Pancreas (tissue), 10 donors: ENCODE measurements around the gene RASAL2. TPM values are rescaled to one million over a fixed set of nuclear protein-coding genes. Genes with fewer than 3 reads are reported as not detected.

Experiments
- ATAC-seq, 4 donors: fragments of 200-7000 bp; cut with Tn5 transposase; one replicate each; pipeline versions ENCODE4 v1.8.0 to v1.9.1; 2020; ENCODE audit warnings: mild to moderate bottlenecking in 4 of 4, moderate library complexity in 4 of 4
- DNase-seq, 6 donors: peaks; one replicate each; pipeline ENCODE4 v3.0.0-alpha.2; 2020
- FAIRE-seq: peaks from 2 replicates; lab custom pipeline; 2012; peaks lifted over from hg19 to GRCh38; lab: Jason Lieb, UNC
- H3K27ac ChIP-seq, 4 donors: fragments of 200-600 bp; sonication (generic); 1 replicate in 3 of 4; 2 replicates in 1 of 4; pipeline versions ENCODE4 v1.5.0 to v1.8.0; 2020
- H3K27me3 ChIP-seq, 4 donors: fragments of 200-600 bp; one replicate each; pipeline ENCODE4 v1.8.0; 2021
- H3K36me3 ChIP-seq, 3 donors: fragments of 200-600 bp; sonication (generic) in 1 of 3; one replicate each; pipeline versions ENCODE4 v1.5.0 to v1.8.0; 2020 to 2021
- H3K4me1 ChIP-seq, 3 donors: fragments of 200-600 bp; one replicate each; pipeline ENCODE4 v1.8.0; 2021
- H3K4me3 ChIP-seq, 4 donors: fragments of 200-600 bp; sonication (generic) in 2 of 4; one replicate each; pipeline versions ENCODE4 v1.5.0 to v1.8.0; 2020 to 2021
- H3K9me3 ChIP-seq, 4 donors: fragments of 200-600 bp; one replicate each; pipeline ENCODE4 v1.8.0; 2021
- CTCF ChIP-seq, 4 donors: fragments of 200-600 bp; sonication (generic) in 3 of 4; IDR thresholded peaks; one replicate each; pipeline versions ENCODE4 v1.5.0 to v1.8.0; 2021; ENCODE audit warnings: antibody characterized with exemption in 4 of 4
- WGBS, 2 donors: extraction: QIAGEN DNeasy Blood & Tissue Kit; methylation state at CpG; one replicate each; pipeline ENCODE4 v1.1.7; 2013; 5-methylcytosine and 5-hydroxymethylcytosine counted together
- intact Hi-C, 3 donors: fragments of 100-400 bp; cut with DNase I; formaldehyde crosslinking; loops; one replicate each; pipeline versions ENCODE4 v1.11.1 to v1.14.2; 2022
- polyA plus RNA-seq, 2 donors: library from polyadenylated mRNA; stranded (reverse); fragments of 200-250 nt; gene quantifications; one replicate each; pipeline ENCODE4 v1.2.3, GENCODE V29; 2013
- total RNA-seq, 6 donors: library from RNA; stranded (reverse); fragmentation: NEBNext Ultra II Directional in 4 of 6; extraction: Animal tissue kit (Norgen Biotek cat#: 25700) in 4 of 6; gene quantifications; one replicate each; pipeline versions ENCODE4 v1.2.1 to v1.2.4, GENCODE V29; 2021 to 2023
- donor health status: healthy with polysubstance abuse.
- donor health status: DM: no; HTN: no; CAD: no; lungs with moderate emphysema.
- donor health status: DM: no; HTN: no; CAD: no.
- donor health status: control.
- donor health status: control.
- donor health status: Bipolar disorder and iron deficiency.
- donor health status: DM: yes; HTN: yes; CAD: no.
- donor health status: DM: no; HTN: no; CAD: no.
- donor health status: DM: no; HTN: no; CAD: no.
- donor health status: DM: yes; HTN: yes; CAD: no.

The RASAL2 gene
- total and polyA plus RNA-seq, 8 donors: 2.5 to 12.9 (median 4.9) TPM

DNA sequence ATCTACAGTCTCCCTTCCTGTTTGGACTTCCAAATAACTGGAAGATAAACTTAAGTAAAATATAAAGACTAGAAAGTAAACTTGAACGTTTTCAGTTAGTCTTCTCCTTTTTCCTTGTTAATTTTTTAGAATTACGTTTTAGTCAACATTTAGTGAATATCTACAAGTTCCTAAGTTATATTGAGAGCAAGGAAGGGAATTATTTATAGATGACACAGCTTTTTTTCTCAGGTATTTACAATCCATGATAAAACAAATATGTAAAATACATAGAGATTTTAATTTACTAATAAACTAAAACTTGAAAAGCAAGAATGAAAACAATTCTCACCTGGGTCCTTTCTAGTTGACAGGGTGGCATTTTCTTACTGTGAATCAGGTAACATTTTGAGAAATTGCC lies 313.3 kb downstream of the RASAL2 start:
- FAIRE-seq (no peak), DNase-seq (no peak), ATAC-seq (no peak)
- intact Hi-C loops: no loop called here
- no peaks in the 10 kb centered on the region for H3K4me1 ChIP-seq
- no peak for TF ChIP-seq CTCF (IDR thresholded peaks at IDR 0.05)
- H3K36me3 ChIP-seq: no peaks in the 10 kb centered on the region
- no peak overlapping the region for H3K27ac ChIP-seq
- WGBS, 2 donors: 28 to 31% methylated on average over 2 of the region's 2 CpGs
- H3K4me3 ChIP-seq: no peak overlapping the region
- H3K27me3 ChIP-seq: no peaks in the 10 kb centered on the region
- no peaks in the 10 kb centered on the region for H3K9me3 ChIP-seq

- H3K4me3 ChIP-seq: no peak overlapping the region
- FAIRE-seq (no peak), DNase-seq (no peak), ATAC-seq (no peak)
- H3K9me3 ChIP-seq: no peaks in the 10 kb centered on the region
- no peak overlapping the region for H3K27ac ChIP-seq
- H3K4me1 ChIP-seq: no peaks in the 10 kb centered on the region
- H3K36me3 ChIP-seq: no peaks in the 10 kb centered on the region
- intact Hi-C loops: no loop called here
- no peak for TF ChIP-seq CTCF (IDR thresholded peaks at IDR 0.05)
- no peaks in the 10 kb centered on the region for H3K27me3 ChIP-seq
- WGBS, 2 donors: 73 to 76% methylated on average over 4 of the region's 4 CpGs
Observed at GRCh38 chr1:178407655-178408054, 313.8 kb downstream of the RASAL2 start.

GRCh38 chr1:178408871-178409270 lies 315.0 kb downstream of the RASAL2 start:
- no peak for ATAC-seq
- no peaks in the 10 kb centered on the region for H3K36me3 ChIP-seq
- 92 to 94% methylated on average over 2 of the region's 2 CpGs for WGBS, 2 donors
- intact Hi-C loops: no loop called here
- DNase-seq: no peak
- no peaks in the 10 kb centered on the region for H3K27me3 ChIP-seq
- no peaks in the 10 kb centered on the region for H3K4me1 ChIP-seq
- FAIRE-seq: no peak
- no peak for TF ChIP-seq CTCF (IDR thresholded peaks at IDR 0.05)
- no peak overlapping the region for H3K4me3 ChIP-seq
- H3K27ac ChIP-seq: no peak overlapping the region
- H3K9me3 ChIP-seq: no peaks in the 10 kb centered on the region

- H3K27ac ChIP-seq: no peak overlapping the region
- H3K4me3 ChIP-seq: no peak overlapping the region
- H3K9me3 ChIP-seq: no peaks in the 10 kb centered on the region
- ATAC-seq (no peak), DNase-seq (no peak), FAIRE-seq (no peak)
- whole genome bisulfite sequencing, 2 donors: 95 to 96% methylated on average over 2 of the region's 2 CpGs
- no peak for TF ChIP-seq CTCF (IDR thresholded peaks at IDR 0.05)
- H3K27me3 ChIP-seq: no peaks in the 10 kb centered on the region
- no peaks in the 10 kb centered on the region for H3K4me1 ChIP-seq
- no peaks in the 10 kb centered on the region for H3K36me3 ChIP-seq
- intact Hi-C loops: no loop called here
Observed at GRCh38 chr1:178409541-178409940, 315.6 kb downstream of the RASAL2 start.

DNA sequence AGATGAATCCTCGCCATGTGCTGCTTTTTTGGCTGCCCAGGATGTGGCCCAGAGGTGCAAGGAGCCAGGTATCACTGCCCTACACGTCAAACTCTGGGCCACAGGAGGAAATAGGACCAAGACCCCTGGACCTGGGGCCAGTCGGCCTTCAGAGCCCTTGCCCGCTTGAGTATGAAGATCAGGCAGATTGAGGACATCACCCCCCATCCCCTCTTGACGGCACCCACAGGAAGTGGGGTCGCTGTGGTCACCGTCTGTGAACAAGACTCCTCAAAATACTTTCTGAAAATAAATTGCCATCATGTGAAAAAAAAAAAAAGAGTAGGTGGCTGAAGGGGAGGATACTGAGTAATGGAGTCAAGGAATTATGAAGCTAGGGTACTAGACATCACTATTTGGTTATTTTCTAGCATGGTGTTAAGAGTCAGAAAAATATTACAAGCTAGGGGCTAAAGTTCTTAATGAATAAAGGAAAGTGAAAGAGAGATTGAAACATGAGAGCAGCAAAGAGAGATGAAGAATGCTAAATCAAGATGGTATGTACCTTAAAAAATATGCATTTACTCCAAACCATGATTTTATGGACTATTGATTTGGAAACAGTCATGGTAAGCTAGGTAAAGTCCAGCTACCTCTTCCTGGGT lies 318.0 kb downstream of the RASAL2 start:
- WGBS, 2 donors: 93% methylated on average over 7 of the region's 7 CpGs
- no peak for DNase-seq
- Histone ChIP-seq H3K27ac (no peak overlapping the region), H3K4me3 (no peak overlapping the region), H3K9me3 (no peaks in the 10 kb centered on the region), H3K27me3 (no peaks in the 10 kb centered on the region), H3K4me1 (no peaks in the 10 kb centered on the region), H3K36me3 (no peaks in the 10 kb centered on the region)
- FAIRE-seq: no peak
- no peak for ATAC-seq
- TF ChIP-seq CTCF (IDR thresholded peaks at IDR 0.05): no peak
- intact Hi-C loops: no loop called here
